Skin epidermis (tissue), 12 donors: Measurements from ENCODE around the gene CLPX.
A peak's percentile ranks its signal among the peaks of the same experiment; 100 is the strongest.
"Not testable (repeated sequence)": the region's sequence is repeated elsewhere in the genome, so short reads cannot be mapped to it uniquely, and the experiment has no call there.

Experiments
- H3K27ac ChIP-seq, 21 experiments: fragments of 200-600 bp; sonication (generic) in 11 of 21; one replicate each; pipeline ENCODE4 v1.5.0; 2020; ENCODE audit warnings: mild to moderate bottlenecking in 3 of 21, inconsistent platforms in 2 of 21, moderate library complexity in 2 of 21
- H3K4me3 ChIP-seq, 7 experiments: fragments of 200-600 bp; sonication (generic) in 2 of 7; one replicate each; pipeline ENCODE4 v1.5.0; 2020; ENCODE audit warnings: inconsistent platforms in 2 of 7, mild to moderate bottlenecking in 2 of 7, moderate library complexity in 1 of 7

The CLPX gene

DNA sequence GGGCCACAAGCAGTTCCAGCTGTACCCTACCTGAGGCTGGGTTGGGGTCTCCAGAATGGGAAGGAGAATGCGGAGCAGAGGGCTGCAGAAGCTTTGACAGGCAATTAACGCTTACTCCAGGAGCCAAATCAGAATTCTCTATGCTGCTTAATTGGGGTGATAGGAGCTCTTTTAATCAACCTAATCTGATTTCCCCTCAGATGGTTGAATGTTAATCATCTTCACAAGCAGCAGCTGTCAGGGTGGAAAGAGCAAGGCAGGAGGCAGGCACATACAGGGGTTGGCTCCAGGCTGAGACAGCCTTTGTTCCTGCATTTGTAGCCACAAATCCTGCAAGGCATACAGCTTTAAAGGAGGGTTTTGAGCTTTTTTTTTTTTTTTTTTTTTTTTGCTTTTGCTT lies 23.5 kb upstream of the CLPX start:
- H3K4me3 ChIP-seq = no peak overlapping the region
- no peak overlapping the region for H3K27ac ChIP-seq

DNA sequence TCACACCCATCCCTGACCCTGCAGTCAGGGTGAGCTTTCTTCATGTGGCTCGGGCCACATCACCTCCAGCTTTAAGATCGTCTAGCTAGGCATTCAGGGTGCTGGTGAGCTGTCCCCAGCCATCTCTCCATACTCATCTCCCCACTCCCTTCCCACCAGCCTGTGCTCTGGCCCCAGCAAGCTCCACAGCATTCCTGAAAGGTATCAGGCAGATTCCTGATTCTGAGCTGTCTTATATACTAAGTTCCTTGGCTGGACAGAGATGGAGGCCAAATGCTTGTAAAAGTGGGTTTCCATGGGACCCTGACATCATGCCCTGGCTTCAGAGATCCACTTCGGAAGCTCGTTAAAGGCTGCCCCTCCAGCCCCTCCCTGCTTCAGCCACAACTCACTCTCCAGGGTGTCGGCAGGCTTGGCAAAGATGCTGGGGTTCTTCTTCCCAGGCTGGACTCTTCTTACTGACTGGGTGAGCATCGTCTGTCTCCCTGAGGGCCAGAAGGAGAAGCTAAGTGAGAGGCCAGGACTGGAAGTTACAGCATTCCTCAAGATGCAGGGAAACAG lies 22.2 kb upstream of the CLPX start:
- H3K27ac ChIP-seq = no peak overlapping the region

DNA sequence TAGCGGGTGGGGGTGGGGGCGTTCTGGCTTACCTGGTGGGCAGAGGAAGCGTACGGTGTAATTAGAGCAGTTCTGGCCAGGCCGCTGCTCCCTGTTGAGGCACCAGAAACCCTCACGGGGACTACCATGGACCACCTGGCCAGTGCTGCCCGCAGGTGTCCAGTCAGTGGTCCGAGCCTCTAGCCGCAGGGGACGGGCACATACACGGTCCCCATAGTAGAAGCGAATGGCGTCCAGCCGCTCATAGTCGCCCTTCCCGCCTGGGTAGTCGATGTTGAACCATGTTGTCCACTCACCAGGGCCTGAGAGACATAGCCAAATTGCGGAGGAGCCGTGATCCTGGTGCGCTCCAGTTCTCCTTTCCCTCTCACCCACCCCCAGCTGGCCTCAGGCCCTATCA lies 21.6 kb upstream of the CLPX start:
- Histone ChIP-seq H3K4me3 (no peak overlapping the region), H3K27ac (no peak overlapping the region)

More for the DNA sequence above, 22.2 kb upstream of the CLPX start:
- no peak overlapping the region for H3K4me3 ChIP-seq

DNA sequence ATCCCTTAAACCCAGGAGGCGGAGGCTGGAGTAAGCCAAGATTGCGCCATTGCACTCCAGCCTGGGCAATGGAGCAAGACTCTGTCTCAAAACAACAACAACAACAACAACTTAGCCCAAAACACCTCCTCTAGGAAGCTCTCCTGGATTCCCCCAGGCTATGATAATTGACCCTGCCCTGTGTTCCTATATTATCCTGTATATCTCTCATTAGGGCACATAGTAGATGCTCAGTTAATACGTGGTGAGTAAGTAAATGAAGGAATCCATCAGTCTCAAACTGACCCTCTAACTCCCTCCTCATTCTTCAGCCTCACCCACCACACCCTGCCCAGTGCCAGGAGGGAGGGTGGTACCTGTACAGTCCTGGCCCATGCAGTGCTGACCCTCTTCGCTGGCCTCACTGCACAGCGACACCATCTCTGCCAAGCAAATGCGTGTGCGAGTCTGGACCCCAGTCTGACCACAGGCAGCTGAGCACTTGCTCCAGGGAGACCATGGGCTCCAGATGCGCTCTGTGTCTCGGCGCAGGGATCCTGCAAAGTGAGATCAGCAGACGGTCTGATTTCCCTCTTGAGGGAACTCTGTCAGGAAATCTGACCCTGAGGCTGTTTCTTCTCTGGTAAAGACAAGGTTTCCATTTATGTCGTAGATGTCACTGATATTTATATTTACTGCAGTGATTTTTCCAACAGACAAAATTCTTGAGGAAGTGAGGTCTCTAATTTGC lies 20.0 kb upstream of the CLPX start:
- H3K27ac ChIP-seq = no peak overlapping the region
- H3K4me3 ChIP-seq = no peak overlapping the region

DNA sequence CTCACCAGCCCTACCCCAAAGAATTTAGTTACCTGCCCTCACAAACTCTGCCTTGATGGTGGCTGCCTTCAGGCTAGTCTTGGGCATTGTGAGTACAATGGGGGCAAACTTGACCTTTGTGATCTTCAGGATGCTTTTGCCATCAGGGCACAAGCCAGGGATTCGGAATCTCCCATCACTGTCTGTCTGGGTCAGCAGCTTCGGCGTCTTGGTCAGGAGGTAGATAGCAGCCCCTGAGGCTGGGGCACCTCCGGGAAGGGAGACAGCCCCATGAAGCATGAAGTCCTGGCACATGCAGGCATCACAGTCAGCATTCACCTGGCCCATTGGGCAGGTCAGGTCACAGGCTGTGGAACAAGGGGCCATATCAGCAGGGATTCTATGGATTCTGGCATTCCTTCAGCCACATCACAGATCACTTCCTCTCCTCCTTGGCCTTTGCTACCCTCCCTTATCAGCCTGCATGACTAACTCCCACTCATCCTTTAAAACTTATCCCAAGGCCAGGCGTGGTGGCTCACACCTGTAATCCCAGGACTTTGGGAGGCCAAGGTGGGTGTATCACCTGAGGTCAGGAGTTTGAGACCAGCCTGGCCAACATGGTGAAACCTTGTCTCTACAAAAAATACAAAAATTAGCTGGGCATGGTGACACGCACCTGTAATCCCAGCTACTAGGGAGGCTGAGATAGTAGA lies 19.2 kb upstream of the CLPX start:
- no peak overlapping the region for H3K27ac ChIP-seq
- H3K4me3 ChIP-seq = no peak overlapping the region

DNA sequence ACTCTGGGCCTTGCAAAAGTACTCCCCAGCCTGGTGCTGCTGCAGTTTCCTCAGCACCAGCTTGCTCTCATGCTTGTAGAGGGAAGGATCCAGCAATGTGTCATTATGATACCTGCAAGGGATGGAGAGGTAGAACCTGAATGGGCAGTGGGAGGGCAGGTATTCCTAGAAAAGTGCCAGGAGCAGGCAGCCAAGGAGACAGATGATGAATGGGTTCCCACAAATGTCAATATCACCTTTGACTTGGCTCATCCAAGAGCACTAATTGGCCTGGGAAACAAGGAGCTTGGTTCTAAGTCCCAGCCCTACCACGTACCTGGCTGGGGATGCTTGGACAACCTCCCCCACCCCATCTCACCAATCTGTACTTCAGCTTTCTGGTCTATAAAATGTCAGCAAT lies 16.8 kb upstream of the CLPX start:
- Histone ChIP-seq H3K27ac (no peak overlapping the region), H3K4me3 (no peak overlapping the region)

DNA sequence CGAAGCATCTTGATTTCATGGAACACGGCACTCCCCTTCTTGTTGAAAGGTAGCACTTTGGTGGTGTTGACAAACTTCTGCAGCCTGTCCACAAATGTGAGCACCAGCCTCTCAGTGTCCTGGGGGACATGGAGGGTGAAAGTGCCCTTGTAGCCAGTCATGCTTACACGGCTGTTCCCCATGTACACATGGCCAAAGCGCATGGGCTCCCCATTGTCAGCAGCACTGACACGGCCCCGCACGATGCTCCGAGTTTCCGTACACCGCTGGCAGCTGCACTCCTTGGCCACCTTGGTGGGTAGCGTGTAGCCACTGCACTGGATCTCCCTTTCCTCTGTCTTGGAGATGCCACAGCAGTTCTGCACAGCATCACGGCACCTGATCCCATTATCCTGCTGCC lies 13.4 kb upstream of the CLPX start:
- Histone ChIP-seq H3K27ac (no peak overlapping the region), H3K4me3 (no peak overlapping the region)

DNA sequence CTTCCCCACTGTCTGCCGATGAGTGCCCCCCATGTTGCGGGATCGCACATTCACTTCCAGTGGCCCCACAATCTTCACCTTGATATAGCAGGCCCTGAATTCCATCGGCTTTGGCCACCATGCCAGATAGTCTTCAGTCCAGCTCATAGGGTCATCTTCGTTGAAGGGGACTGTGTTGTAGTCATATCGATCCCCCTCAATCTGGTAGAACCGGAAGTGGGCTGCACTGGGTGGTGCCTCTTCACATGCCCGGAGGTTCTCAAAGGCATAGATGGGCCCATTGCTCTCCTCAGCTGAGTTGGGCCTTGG lies 12.1 kb upstream of the CLPX start:
- H3K4me3 ChIP-seq = no peak overlapping the region
- H3K27ac ChIP-seq = no peak overlapping the region

DNA sequence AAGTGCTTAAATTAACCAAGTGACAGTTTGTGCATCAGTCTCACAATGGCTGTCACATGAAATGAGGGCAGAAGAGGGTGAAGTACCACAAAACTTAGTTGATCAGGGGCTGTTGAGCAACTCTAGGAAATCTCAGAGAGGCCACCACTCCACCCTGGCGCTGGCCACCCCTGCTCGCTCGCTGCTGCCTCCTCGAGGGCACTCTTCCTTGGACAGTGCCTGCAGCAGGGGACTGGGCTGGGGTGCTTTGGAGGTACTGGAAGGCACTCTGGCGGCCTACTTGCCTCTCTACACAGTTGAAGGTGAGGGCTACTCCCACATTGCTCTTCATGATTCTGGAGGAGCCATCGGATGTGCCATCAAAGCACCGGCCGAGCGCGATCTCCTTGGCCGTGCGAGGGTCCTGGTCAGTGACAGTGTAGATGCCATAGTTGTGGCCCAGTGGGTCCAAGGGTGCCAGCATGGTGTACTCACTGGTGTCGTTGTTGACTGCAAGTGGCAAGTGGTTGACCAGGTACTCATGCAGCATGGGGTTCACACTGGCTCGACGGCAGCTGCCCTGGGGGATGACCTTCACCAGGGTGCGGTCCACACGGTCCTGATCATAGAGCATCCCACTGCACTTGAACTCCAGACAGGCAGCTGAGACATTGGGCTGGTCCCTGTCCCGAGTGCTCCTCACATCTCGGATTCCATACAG lies 11.6 kb upstream of the CLPX start:
- Histone ChIP-seq H3K27ac (peak overlapping the region in 2 of 21 experiments; percentile 23 to 33), H3K4me3 (no peak overlapping the region)

DNA sequence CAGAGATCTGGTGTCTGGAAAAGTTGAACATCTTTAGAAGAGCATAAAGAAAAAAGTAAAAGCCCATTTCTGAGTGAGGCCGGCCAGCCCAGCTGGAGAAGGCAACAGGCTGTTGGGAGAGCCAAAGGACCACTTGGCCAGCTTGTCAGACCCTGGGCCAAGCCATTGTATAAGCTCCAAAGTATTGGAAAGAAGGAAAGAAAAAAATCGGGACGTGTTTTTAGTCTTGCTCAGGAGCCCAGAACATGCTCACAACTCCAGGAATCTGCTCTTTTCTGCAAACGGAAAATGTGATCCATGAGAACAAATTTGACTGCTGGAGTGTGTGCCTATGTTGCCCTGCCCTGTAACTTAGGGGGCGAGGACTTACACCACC lies 10.4 kb upstream of the CLPX start:
- Histone ChIP-seq H3K4me3 (no peak overlapping the region), H3K27ac (peak overlapping the region in 3 of 21 experiments; percentile 4 to 69 (median 42))

DNA sequence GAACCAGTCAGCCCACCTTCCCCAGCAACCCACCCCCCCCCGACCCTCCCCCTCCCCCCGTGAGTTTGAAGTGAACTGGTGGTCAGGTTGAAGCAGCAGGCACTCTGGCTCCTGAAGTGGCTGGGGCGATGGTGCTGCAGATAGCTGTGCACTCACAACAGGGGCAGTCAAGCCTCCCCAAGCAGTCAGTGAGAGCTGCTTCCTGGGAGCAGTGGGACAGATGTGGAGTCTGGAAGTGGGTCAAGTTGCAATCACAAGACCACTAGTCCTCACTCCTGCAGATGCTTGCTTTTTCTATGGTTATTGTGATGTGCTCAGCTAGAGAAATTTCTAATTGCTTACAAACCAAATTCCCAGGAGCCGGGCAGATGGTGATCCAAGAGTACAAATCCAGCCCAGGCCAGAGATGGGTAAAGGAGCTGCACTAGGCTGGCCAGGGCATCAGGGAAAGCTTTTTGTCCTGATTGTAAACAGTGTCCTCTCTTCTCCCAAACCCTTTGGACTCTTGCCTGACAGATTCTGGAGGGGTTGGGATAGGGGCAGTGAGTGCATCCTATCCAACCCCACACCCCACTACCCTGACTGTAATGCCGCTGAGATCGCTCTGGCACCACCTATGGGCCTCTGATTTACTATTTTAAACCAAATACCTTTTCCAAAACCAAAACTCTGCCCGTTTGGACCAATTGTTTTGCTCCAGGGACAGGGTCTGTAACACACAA lies 9.8 kb upstream of the CLPX start:
- Histone ChIP-seq H3K4me3 (no peak overlapping the region), H3K27ac (peak overlapping the region in 3 of 21 experiments; percentile 4 to 69 (median 42))

DNA sequence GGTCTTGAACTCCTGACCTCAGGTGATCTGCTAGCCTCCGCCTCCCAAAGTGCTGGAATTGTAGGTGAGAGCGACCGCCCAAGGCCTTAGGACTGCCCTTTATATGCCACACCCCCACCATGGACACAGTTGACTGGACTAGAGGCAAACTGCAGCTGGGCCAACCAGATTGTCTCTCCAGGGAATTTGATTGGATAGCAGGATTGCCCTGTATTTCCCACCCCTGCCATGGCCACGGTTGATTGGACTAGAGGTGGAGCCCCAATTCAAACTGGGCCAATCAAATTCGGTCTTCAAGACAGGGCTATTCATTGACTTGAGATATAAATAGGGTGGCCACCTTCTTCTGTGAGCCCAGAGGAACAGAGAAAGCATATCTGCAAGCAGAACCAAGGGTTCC lies 6.9 kb upstream of the CLPX start:
- H3K4me3 ChIP-seq = no peak overlapping the region
- no peak overlapping the region for H3K27ac ChIP-seq

DNA sequence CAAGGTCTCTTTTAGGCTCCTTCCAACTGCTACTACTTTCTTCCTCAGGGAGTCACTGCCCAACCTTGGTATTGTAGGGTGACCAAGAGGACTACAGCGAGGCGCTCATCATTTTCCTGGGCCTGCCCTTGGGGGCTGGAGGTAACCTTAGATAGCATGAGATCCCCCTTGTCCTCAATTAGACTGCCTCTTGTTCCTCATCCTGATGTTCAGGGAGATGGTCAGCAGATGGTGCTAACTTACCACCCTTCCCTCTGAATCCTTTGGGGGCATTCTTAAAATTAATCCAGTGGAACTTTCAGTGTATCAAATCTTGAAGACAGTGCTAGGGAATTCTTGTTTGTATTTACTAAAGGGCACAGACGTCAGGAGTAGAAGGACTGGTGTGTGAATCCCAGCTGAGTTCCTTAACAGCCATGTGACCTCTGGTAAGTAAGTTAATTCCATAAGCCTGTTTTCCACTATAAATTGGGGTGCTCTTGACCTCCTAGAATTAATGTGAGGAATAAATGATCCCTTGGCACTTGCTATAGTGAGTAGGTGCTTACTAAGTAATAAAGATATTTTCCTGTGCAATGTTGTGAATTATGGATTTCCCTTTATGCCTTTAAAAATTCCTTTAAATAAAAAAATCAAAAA lies 4.1 kb upstream of the CLPX start:
- Histone ChIP-seq H3K27ac (no peak overlapping the region), H3K4me3 (no peak overlapping the region)

DNA sequence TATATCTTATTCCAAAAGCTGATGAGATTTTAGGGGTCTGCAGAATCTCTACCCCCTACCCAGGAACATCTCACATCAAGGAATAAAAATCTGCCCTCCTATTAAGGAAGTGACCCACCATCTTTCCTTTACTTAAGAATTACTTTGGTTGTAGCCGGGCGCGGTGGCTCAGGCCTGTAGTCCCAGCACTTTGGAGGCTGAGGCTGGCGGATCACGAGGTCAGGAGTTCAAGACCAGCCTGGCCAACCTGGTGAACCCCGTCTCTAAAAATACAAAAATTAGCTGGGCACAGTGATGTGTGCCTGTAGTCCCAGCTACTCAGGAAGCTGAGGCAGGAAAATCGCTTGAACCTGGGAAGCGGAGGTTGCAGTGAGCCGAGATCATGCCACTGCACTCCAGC lies 3.3 kb upstream of the CLPX start:
- H3K27ac ChIP-seq, H3K4me3 ChIP-seq: not testable (repeated sequence)

DNA sequence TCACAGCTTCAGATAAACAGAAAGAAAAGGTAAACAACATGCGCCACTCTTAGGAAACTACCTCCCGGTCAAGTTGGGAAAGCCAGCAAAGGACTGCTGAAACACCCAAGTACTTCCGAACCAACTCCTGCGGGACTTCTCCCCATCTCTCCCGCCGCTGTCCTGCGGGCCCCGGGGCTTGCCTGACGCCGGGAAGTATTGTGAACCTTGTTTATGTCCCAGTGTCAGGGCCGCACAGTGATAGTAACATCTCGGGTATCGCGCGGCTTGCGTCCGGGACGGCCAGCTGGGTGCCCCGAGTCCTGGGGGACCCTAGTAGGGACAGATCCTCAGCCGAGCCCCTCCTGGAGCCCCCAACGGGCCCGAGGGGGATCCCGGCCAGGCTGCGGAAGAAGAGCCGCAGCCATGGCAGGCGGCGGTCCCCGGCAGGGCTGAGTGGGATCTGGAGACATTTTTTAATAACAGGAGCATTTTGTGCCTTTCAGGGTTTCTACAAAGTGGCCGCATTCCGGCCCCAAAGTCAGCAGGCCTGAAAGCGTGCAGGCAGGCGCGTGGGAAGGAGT lies 756 bp downstream of the CLPX start:
- Histone ChIP-seq H3K4me3 (peak overlapping the region; percentile 54 to 97 (median 83)), H3K27ac (peak overlapping the region; percentile 85 to 99 (median 97))

DNA sequence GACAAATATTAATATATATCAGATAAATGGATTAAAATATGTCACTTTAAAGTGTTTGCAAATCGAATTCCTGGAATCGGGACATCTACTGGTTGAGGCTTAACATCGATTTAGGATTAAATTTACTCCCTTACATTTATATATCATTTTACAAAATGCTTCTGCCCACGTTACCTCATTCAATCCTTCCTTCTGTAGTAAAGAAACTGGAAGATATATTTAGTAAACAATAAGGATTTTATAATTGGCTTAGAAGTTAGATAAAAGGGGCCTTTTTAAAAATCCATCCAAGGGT lies 1.3 kb downstream of the CLPX start:
- Histone ChIP-seq H3K27ac (peak overlapping the region in 20 of 21 experiments; percentile 85 to 99 (median 97)), H3K4me3 (peak overlapping the region; percentile 54 to 97 (median 83))

DNA sequence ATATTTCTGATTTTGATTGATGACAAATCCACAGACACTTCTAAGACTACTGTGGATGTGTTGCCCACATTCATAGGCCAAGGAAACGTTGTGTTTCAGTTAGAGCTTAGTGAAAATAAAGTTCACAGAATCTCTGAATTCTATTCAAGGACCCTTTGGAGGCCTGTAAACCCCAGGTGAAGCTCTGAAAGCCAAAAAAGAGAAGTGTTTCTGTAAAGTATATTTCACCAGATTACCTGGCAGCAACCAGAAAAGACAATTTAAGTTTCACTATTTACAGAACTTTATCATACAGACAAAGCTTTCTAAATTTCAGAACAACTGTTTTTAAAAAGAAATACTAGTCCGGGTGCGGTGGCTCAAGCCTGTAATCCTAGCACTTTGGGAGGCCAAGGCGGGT lies 2.6 kb downstream of the CLPX start:
- Histone ChIP-seq H3K27ac (peak overlapping the region in 1 of 21 experiments; percentile 96), H3K4me3 (peak overlapping the region in 1 of 7 experiments; percentile 54)

DNA sequence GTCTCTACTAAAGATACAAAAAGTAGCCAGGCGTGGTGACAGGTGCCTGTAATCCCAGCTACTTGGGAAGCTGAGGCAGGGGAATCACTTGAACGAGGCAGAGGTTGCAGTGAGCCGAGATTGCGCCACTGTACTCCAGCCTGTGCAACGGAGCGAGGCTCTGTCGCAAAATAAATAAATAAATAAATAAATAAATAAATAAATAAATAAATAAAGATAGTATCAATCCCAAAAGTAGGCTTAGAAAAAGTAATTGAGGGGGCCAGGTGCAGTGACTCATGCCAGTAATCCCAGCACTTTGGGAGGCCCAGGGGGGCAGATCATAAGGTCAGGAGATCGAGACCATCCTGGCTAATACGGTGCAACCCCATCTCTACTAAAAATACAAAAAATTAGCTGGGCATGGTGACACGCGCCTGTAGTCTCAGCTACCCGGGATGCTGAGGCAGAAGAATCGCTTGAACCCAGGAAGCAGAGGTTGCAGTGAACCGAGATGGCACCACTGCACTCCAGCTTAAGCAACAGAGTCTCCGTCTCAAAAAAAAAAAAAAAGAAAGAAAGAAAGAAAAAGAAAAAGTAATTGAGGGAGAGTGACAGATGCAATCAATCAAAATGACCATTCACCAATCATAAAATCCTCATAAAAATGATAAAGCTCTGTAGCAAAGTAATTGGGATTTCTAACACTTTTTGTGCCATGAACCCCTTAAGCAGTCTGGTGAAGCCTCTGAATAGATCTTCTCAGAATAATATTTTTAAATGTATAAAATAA lies 3.4 kb downstream of the CLPX start:
- not testable (repeated sequence) for H3K27ac ChIP-seq, H3K4me3 ChIP-seq

DNA sequence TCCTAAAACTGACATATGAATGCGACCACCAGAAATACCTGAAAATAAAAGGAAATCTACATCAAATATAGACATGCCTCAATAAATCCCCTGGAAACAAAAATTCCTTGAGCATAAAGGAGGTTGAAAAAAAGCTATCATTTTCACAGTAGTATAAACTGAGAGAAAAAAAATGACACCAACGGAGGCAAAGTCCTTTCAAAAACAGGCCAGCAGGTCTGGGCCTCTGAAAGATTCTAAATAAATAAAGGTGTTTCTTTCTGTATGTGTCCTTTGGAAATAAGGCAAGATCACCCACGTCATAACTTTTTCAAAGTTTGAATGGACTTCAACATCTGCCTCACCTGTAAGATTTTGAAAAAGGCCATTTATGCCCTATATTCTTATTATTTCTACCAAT lies 5.0 kb downstream of the CLPX start:
- no peak overlapping the region for H3K27ac ChIP-seq
- no peak overlapping the region for H3K4me3 ChIP-seq
